ENCODE data around the gene MEST. TPM values are rescaled to one million over a fixed set of nuclear protein-coding genes. Genes with fewer than 3 reads are reported as not detected.
"Not testable (repeated sequence)": the region's sequence is repeated elsewhere in the genome, so short reads cannot be mapped to it uniquely, and the experiment has no call there.

Gene MEST
- 1.8 and 2.6 TPM in 2 replicates for total RNA-seq

GRCh38 chr7:130491841-130492522 is at the start of gene MEST:
Gene MEST, plus strand, starts transcription at chr7:130492085. Its CDS starts 229 bp downstream, at chr7:130492314.
- intact Hi-C loops (cut with micrococcal nuclease): loop anchor here (5.0 kb wide), 1 partner anchor 420 kb away; the partner anchor contains the start of gene KLHDC10

- intact Hi-C loops (cut with micrococcal nuclease): loop anchor here (5.0 to 10.0 kb wide), 4 partner anchors 48 to 1648 kb away; partner anchors contain the start of genes CCDC136 and KLHDC10
Observed at GRCh38 chr7:130442601-130443000, 49.3 kb upstream of the MEST start.

GRCh38 chr7:130444234-130444633 is 47.7 kb upstream of the MEST start:
- intact Hi-C loops (cut with micrococcal nuclease): loop anchor here (5.0 to 10.0 kb wide), 4 partner anchors 49 to 1649 kb away; partner anchors contain the start of genes CCDC136 and KLHDC10

GRCh38 chr7:130444751-130445407 is 47.0 kb upstream of the MEST start:
- intact Hi-C loops (cut with micrococcal nuclease): loop anchor here (5.0 to 10.0 kb wide), 4 partner anchors 50 to 1650 kb away; partner anchors contain the start of genes CCDC136 and KLHDC10

GRCh38 chr7:130446259-130446658 is 45.6 kb upstream of the MEST start:
- intact Hi-C loops (cut with micrococcal nuclease): loop anchor here (10.0 kb wide), 3 partner anchors 51 to 1651 kb away; partner anchors contain the start of genes CCDC136 and KLHDC10

GRCh38 chr7:130451344-130451743 is 40.5 kb upstream of the MEST start:
- intact Hi-C loops (cut with micrococcal nuclease): not testable (repeated sequence)

- intact Hi-C loops (cut with micrococcal nuclease): no loop called here
Observed at GRCh38 chr7:130452951-130453350, 38.9 kb upstream of the MEST start.

- intact Hi-C loops (cut with micrococcal nuclease): loop anchor here (5.0 kb wide), 1 partner anchor 38 kb away; no protein-coding TSS in a partner anchor
Observed at GRCh38 chr7:130454959-130455358, 36.9 kb upstream of the MEST start.

GRCh38 chr7:130458257-130458656 is 33.6 kb upstream of the MEST start:
- intact Hi-C loops (cut with micrococcal nuclease): loop anchor here (5.0 kb wide), 1 partner anchor 41 kb away; no protein-coding TSS in a partner anchor

GRCh38 chr7:130461272-130461671 is 30.6 kb upstream of the MEST start:
- intact Hi-C loops (cut with micrococcal nuclease): no loop called here

GRCh38 chr7:130463553-130464434 is 28.1 kb upstream of the MEST start:
- intact Hi-C loops (cut with micrococcal nuclease): no loop called here

- intact Hi-C loops (cut with micrococcal nuclease): no loop called here
Observed at GRCh38 chr7:130468612-130469011, 23.3 kb upstream of the MEST start.

- intact Hi-C loops (cut with micrococcal nuclease): no loop called here
Observed at GRCh38 chr7:130471974-130472373, 19.9 kb upstream of the MEST start.

GRCh38 chr7:130473289-130473688 is 18.6 kb upstream of the MEST start:
- intact Hi-C loops (cut with micrococcal nuclease): no loop called here

GRCh38 chr7:130473876-130474275 is 18.0 kb upstream of the MEST start:
- intact Hi-C loops (cut with micrococcal nuclease): no loop called here

GRCh38 chr7:130475776-130476175 is 16.1 kb upstream of the MEST start:
- intact Hi-C loops (cut with micrococcal nuclease): no loop called here

GRCh38 chr7:130476297-130477150 is 15.4 kb upstream of the MEST start:
- intact Hi-C loops (cut with micrococcal nuclease): no loop called here

GRCh38 chr7:130478991-130479390 is 12.9 kb upstream of the MEST start:
- intact Hi-C loops (cut with micrococcal nuclease): no loop called here

- intact Hi-C loops (cut with micrococcal nuclease): loop anchor here (10.0 kb wide), 1 partner anchor 255 kb away; the partner anchor contains the start of gene KLF14
Observed at GRCh38 chr7:130479716-130480400, 12.0 kb upstream of the MEST start.

GRCh38 chr7:130481898-130482297 is 10.0 kb upstream of the MEST start:
- intact Hi-C loops (cut with micrococcal nuclease): loop anchor here (10.0 kb wide), 1 partner anchor 253 kb away; the partner anchor contains the start of gene KLF14
